K562 (cell line): ENCODE measurements around the gene ITGB2. TPM values are rescaled to one million over a fixed set of nuclear protein-coding genes. Genes with fewer than 3 reads are reported as not detected.

Experiments used
- AFF4 ChIP-seq: sonication (generic); formaldehyde crosslinking; IDR thresholded peaks from 2 replicates; pipeline ENCODE4 v1.8.0; 2023; ENCODE audit warnings: mild to moderate bottlenecking, missing genetic modification reagents
- ARID3A ChIP-seq: IDR thresholded peaks from 2 replicates; pipeline ENCODE4 v1.6.1; 2012; ENCODE audit warnings: low read depth, low read length, improper control_type of control experiment, borderline replicate concordance
- CREB3 ChIP-seq: fragments of 450-650 bp; conservative IDR thresholded peaks from 2 replicates; pipeline ENCODE4 v1.6.1; 2016; ENCODE audit warnings: missing genetic modification characterization, low read depth, mild to moderate bottlenecking, missing compliant biosample characterization, moderate library complexity
- ELF1 ChIP-seq: fragments of 200-800 bp; sonication (Bioruptor generic); IDR thresholded peaks from 2 replicates; pipeline ENCODE4 v1.6.1; 2016; ENCODE audit warnings: missing genetic modification characterization, missing compliant biosample characterization
- ERF ChIP-seq: fragments of 450-650 bp; formaldehyde crosslinking; IDR thresholded peaks from 2 replicates; pipeline ENCODE4 v1.4.0; 2020; ENCODE audit warnings: mild to moderate bottlenecking, mixed read lengths
- HNRNPH1 ChIP-seq: fragments of 200-400 bp; formaldehyde crosslinking; optimal IDR thresholded peaks from 2 replicates; pipeline ENCODE3; 2017; ENCODE audit warnings: low read depth, mild to moderate bottlenecking, low read length, moderate library complexity
- U2AF2 ChIP-seq: fragments of 200-400 bp; formaldehyde crosslinking; optimal IDR thresholded peaks from 2 replicates; pipeline ENCODE3; 2017; ENCODE audit warnings: low read depth, mild to moderate bottlenecking, low read length
- ZNF639 ChIP-seq, 2 experiments: fragments of 200-800 bp in 1 of 2; sonication (Bioruptor generic) in 1 of 2; sonication (generic) in 1 of 2; formaldehyde crosslinking in 1 of 2; IDR thresholded peaks in 1 of 2; conservative IDR thresholded peaks in 1 of 2; 2 replicates each; pipeline versions ENCODE4 v1.5.0 to v1.6.1; 2016 to 2020; ENCODE audit warnings: missing compliant biosample characterization in 1 of 2, missing genetic modification characterization in 1 of 2, missing genetic modification reagents in 1 of 2
- ZNF766 ChIP-seq: fragments of 200-800 bp; sonication (Bioruptor generic); conservative IDR thresholded peaks from 2 replicates; pipeline ENCODE4 v1.6.1; 2016; ENCODE audit warnings: missing genetic modification characterization, missing compliant biosample characterization
- polyA plus RNA-seq, 8 experiments: library from polyadenylated mRNA; depleted of rRNA in 4 of 8; stranded (reverse) in 5 of 8; unstranded in 3 of 8; fragments of >200 nt; fragmentation: Nextera tagmentation in 2 of 8; fragmentation: Illumina TruSeq in 1 of 8; extraction: Ambion mirVana in 2 of 8; extraction: Trizol in 1 of 8; gene quantifications; 2 replicates each; pipeline versions ENCODE4 v1.2.1 to v1.2.3, GENCODE V29; 2011 to 2014; ENCODE audit warnings: inconsistent platforms in 1 of 8, missing spikeins in 1 of 8
- total RNA-seq, 7 experiments: library from RNA; depleted of rRNA in 6 of 7; stranded (reverse); fragments of >200 nt in 6 of 7; fragmentation: Illumina TruSeq in 2 of 7; extraction: Trizol in 2 of 7; gene quantifications; 2 replicates each; pipeline versions ENCODE4 v1.2.1 to v1.2.3, GENCODE V29; 2011 to 2021; ENCODE audit warnings: low replicate concordance in 1 of 7

The ITGB2 gene
- total and polyA plus RNA-seq, 9 of the 15 experiments (the other 6 are each of a cell fraction or from before 2014, with no cell fraction given): 0.07 to 1.3 (median 0.51) TPM; not detected in 2

GRCh38 chr21:44874497-44875315 is 46.0 kb downstream of the ITGB2 start (continued):
- 0 out of 2 replicates have a peak, but pooled peaks have one; percentile 19 for TF ChIP-seq CREB3 (tag)
- peak; percentile 51; the same call in 1 of the 2 replicates for TF ChIP-seq ELF1 (tag)
- TF ChIP-seq ARID3A: no peak
- no peak for TF ChIP-seq HNRNPH1
- TF ChIP-seq AFF4 (CRISPR knock-in tag): 0 out of 2 replicates have a peak, but pooled peaks have one; percentile 23
- TF ChIP-seq ERF (CRISPR knock-in tag): no peak
- TF ChIP-seq ZNF766: 0 out of 2 replicates have a peak, but pooled peaks have one; percentile 62
- no peak for TF ChIP-seq U2AF2
- TF ChIP-seq ZNF639 (CRISPR knock-in tag; conservative IDR thresholded peaks at IDR 0.05 in 1 of 2, IDR thresholded peaks at IDR 0.05 in 1 of 2): 0 out of 4 replicates have a peak, but pooled peaks of 1 of the 2 experiments have one; percentile 7
